KBM-7 (cell line): ENCODE measurements around the gene NT5DC4.

Source experiments
- DNase-seq: peaks from one replicate; pipeline ENCODE4 v3.0.0-alpha.2; 2015
- in situ Hi-C: fragments of 300-500 bp; cut with MboI; formaldehyde crosslinking; loops from 2 replicates; pipeline ENCODE4 v1.14.3; 2020; ENCODE audit warnings: low sequenced_read_pairs, low pct_unique_long_range_greater_than_20kb, mixed read lengths

The NT5DC4 gene

DNA sequence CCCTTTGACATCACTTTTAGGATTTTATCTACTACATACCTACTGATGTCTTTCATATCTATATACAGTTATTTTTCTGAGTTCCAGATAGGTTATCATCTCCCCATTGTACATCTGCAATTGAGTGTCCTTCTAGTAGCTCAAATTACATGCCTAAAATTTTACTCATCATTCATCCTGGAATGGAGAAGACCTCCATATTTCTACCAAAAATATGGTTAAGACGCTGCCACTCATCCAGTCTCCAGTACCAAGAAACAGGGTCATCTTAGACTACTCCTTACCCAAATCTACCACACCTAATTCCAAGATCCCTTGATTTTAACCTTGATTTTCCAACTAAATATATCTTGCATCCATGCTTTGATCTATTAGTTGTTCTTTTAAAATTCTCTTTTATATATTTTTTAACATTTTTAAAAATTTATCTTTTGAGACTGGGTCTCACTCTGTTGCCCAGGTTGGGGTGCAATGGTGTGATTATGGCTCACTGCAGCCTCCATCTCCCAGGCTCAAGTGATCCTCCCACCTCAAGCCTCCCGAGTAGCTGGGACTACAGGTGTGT is 52.2 kb downstream of the NT5DC4 start:
- in situ Hi-C loops, result no loop called here

DNA sequence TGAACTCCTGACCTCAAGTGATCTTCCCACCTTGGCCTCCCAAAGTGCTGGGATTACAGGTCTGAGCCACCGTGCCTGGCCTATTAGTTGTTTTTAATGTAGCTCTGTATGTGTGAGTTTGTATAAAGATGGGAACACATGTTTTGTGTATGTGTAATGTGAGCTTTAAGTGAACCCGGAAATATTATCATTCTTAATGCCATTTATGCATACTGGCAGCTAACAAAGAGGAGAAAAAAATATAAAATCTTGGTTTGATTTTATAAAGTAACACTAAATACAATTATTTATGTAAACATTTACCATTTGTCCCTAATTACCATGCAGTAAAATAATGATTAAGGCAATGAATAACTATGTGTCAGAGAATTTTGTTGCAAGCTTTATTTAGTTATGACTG is 52.7 kb downstream of the NT5DC4 start:
- DNase-seq, result no peak
- in situ Hi-C loops, result no loop called here

More for the DNA sequence above, 52.2 kb downstream of the NT5DC4 start:
- DNase-seq, result no peak

DNA sequence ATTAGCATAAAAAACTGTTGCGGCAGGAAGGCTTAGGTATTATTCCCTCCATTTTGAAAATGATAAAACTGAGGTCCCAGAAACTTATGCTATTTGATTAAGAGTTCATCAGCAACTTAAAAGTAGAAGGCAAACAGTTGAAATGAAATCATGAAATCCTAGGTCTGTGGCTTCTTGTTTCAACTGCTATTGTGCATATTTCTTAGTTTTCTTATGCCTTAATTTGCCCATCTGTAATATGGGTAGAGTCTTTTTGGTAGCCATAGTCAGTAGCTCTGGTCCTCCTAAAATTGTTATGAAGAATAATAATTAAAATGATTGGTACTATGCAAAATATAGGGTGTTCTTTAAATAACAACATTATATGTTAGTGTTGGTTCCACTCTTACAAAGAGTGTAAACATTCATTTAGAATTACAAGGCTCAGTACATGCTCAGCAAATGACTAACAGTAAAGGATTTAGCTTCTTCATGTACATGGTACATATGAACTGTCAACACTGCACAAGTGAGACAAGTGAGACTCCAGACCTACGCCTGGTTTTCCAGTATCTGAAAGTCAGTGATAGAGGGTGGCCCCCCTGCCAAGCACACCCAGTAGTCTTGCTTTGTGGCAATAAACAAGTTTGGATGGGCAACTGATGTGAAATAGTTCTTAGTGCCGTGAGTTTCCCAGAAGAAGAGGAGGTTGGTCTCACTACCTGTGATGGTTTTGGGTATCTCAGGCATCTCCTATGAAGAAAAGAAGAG is 53.9 kb downstream of the NT5DC4 start:
- DNase-seq, result no peak
- in situ Hi-C loops, result no loop called here

DNA sequence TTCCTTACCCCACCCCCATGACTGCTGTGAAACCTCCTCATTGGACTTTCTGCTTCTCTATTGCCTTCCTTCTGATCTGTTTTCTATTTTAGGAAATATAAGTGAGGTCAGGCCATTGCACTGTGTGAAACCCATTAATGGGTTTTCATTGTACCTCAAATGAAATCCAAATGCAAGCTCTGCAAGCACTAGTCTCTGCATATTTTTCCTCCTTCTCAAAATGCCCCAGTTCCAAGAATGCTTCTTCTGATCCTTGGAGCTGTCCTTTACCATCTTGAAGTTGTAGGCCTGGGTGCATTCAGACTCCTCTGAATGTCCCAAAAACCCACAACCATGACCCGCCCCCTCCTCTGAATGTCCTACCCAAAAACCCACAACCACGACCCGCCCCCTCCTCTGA is 55.3 kb downstream of the NT5DC4 start:
- peak; percentile 38 for DNase-seq
- in situ Hi-C loops, result no loop called here

DNA sequence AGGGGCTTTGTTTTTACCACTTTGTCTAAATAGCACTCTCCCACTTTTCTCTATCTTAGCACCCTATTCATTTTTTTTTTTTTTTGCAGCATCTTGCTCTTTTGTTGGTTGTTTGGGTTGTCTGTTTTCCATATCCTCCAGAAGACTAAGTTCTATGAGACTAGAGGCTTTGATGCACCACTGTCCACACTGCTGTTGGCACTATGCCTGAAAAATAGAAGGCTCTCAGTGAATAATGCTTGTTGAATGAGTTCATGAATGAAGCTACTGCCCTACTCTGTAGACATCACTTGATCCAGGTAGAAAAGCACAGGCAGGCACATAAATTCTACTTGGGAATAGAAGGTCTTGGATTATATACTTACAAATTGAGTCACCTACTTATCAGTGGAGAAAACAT is 56.2 kb downstream of the NT5DC4 start:
- no peak for DNase-seq
- in situ Hi-C loops, result no loop called here

DNA sequence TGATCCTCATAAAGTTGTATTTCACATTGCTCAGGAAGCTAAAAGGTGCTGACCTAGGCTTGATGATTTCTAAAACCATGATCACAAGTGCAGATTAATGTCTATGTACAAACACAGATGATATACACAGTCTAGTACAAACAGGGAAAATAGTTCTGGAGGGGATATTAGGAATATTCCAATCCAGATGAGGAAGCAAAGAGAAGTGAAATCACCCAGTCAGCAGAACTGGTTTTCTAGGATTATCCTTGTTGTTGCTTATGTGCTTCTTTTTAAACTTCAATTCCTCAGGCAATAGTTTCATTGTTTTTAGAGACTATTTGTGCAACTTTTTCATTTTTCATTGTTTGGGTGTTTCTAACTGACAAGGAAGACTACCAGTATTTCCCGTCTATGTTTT is 58.8 kb downstream of the NT5DC4 start:
- in situ Hi-C loops, result no loop called here
- DNase-seq, result no peak

DNA sequence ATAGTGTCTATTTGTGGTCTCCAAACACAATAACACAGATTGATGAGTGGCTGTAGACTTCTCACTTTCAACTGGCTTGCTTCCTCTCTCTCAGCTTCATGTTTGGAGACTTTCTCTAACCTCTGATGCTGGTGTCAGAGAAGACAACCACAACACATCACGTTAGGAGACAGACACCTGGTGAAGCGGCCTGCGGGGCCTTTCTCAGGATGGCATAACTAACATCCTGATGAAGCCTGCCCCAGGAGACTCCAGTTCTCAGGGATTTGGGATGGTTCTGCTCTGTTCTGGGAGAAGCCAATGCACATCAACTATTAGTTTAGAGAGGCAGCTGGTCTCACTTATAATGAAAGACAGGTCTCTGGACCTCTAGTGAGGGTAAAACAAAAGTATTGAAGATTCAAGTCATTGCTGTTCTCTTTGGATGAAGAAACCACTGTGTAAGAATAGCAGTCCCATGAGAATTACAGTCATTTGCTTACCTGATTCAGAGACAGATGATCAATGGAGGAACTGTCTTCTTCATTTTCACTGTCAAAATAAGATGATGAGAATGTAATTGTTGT is 61.5 kb downstream of the NT5DC4 start:
- in situ Hi-C loops, result no loop called here
- no peak for DNase-seq

DNA sequence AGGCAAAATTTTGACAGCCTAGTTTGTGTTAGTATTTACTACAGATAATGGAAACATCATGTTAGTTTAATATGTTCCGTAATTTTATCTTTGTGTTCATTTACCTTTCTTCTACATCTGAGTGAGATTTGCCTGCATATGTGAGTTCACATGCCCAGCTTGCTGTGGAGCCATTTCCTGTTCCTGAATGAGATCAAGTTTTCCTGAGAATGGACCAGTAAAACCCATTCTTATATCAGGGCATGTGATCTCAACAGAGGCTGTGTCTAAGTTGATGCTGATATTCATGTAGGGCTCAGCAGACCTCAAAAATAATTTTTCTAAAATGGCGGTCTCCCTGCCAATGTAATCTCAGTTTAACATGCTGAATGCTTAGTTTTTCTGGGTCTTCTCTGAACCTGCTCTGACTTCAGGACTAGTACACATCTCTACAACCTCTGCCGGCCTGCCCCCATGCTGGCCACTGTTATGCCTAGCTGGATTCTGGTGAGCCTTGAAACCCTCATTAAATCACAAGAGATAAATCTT is 62.4 kb downstream of the NT5DC4 start:
- in situ Hi-C loops, result no loop called here
- DNase-seq, result no peak

DNA sequence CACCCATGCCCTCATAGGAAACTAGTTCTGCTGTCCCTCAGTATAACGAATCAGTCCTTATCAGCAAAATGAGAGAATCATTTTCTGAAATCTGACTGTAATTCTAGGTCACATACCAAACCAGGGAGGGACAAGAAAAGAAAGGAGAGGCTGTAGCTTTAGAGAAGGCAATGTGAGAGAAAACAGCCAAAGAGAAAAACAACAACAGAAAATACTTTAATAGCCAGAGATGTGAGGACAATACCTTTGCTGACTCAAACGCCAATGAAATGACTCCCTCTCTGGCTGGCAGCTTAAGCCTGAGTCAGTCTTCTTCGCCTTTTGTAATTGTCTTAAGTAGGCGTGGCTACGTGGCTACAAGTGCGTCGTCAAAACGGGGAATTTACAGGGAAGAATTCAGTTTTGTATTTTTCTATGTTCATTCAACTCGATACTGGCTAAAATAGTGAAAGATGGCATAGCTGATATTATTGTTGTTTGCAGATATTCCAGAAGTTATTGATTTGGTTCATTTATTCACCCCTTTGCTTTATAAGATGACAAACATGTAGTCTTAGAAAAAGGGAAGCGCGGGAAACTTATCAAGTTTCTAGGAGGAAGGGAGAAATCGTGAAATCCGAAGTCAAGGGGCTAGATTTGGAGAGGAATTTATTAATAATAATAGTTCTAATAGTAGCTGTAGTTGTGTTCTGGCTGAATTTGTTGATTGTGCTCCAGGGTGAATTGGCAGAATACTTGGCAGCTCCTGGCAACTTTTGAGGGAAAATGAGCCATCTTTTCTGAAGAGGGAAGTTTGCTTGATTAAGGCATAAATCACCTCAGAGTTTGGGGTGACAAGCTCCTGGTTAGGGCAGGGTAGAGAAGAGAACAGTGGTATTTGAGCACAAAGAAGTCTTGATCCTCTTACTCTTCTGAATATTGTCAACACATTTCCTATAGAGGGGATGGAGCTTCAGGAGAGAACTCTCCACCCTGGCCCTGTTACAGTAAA is 63.7 kb downstream of the NT5DC4 start, which contains the start of gene IL1A:
Gene IL1A, minus strand, starts transcription at position 295 of the 991 bp plus-strand sequence. CDS start 723 bp downstream, outside the sequence.
- DNase-seq, result no peak
- in situ Hi-C loops, result no loop called here

DNA sequence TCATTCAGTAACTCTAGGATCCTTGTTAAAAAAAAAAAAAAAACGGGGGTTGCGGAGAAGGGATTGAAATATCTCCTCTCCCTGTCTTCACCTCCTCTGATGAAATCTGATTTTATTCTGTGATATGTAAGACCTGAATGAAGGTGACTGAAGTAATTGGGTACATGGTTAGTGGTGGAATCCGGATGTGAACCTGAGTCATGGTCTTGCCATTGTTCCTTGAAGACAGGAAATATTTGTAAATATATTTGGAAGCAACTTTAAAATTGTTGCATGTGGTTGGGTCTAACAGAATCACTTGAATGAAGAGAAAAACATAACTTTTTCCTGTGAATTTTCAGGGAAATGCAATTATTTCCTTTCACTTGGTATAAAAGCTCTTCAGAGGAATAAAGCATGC is 66.5 kb downstream of the NT5DC4 start:
- DNase-seq, result no peak
- in situ Hi-C loops, result no loop called here

DNA sequence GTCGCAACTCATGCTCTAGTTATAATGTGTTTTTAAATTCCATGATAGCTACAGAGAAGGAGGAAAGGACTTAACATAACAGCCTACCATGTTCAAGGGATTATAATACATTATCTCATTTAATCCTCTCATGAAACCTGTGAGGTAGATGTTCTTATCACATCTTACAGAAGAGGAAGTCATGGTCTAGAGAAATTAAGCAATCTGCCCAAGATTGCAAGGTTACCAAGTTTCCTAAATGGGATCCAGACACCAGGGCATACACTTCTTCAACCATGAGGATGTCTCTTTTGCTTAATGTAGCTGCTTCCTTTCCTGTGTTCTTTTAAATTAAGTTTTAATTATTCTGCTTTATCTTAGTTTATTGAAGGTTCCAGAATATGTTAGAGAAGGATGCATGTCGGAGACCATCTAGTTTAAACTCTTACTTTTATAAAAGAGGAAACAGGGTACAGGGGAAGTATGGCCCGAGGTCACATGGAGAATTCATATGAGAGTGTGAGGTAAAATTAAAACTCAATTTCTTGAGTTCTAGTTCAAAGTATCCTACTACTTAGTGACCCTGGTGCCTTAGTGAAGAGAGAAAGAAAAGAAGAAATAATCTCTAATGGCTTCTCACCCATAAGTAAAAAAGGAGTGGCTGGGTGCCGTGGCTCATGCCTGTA is 67.0 kb downstream of the NT5DC4 start:
- in situ Hi-C loops, result no loop called here
- DNase-seq, result peak; percentile 88

DNA sequence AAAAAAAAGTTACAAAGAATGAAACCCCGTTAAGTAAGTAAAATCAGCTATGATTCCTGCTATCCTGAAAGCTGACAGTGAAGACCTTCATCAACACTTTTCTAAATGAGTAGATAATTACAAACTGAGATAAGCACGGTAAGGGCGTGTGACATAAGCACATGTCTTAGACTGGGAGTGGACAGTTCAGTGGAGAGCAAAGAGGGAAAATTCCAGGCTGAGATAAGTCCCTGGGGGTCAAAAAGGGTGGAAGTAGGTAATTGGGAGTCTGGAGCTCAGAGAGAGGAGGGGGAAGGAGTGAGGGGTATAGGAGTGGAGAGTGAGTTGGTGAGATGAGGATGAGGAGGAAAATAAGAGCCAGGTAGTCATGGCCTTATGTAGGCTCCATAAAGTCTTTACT is 67.8 kb downstream of the NT5DC4 start:
- no peak for DNase-seq
- in situ Hi-C loops, result no loop called here
